ENCODE results near the gene ZYX.
A peak's percentile ranks its signal among the peaks of the same experiment; 100 is the strongest.

GRCh38 chr7:143408686-143409561, 27.8 kb downstream of the ZYX start, which contains the start of gene EPHA1:
- peak; percentile 45 to 66 for TF ChIP-seq CTCF (conservative IDR thresholded peaks at IDR 0.05 in 1 of 2, IDR thresholded peaks at IDR 0.05 in 1 of 2; ENCODE audit: extremely low read depth in 1 of 2, insufficient read depth in 1 of 2, low read depth in 1 of 2, low read length in 2 of 2)
- TF ChIP-seq EZH2 (IDR thresholded peaks at IDR 0.05; ENCODE audit: borderline replicate concordance, low read length): no peak
